ENCODE results near the gene AMD1. TPM values are rescaled to one million over a fixed set of nuclear protein-coding genes. Genes with fewer than 3 reads are reported as not detected.
A peak's percentile ranks its signal among the peaks of the same experiment; 100 is the strongest.

AMD1 gene
- total and polyA plus RNA-seq, 10 of the 15 experiments (the other 5 are each of a cell fraction or from before 2014, with no cell fraction given) = 58.2 to 116 (median 79.3) TPM

GRCh38 chr6:110873981-110874879 is at the start of gene AMD1 (continued):
- TF ChIP-seq SREBF1 (IDR thresholded peaks at IDR 0.05; ENCODE audit: low read length) (no peak), SRF (IDR thresholded peaks at IDR 0.05; ENCODE audit: low read depth in 2 of 2, low read length in 2 of 2) (0 out of 4 replicates have a peak, but pooled peaks of 1 of the 2 experiments have one; percentile 26), SPI1 (IDR thresholded peaks at IDR 0.05; ENCODE audit: borderline replicate concordance, insufficient read depth, low read depth, low read length) (no peak), NKRF (conservative IDR thresholded peaks at IDR 0.05) (no peak; the same call in 1 of the 2 replicates), SUPT20H (IDR thresholded peaks at IDR 0.05; ENCODE audit: borderline replicate concordance, control insufficient read depth, low read depth, low read length) (no peak), BRCA1 (IDR thresholded peaks at IDR 0.05; ENCODE audit: low read depth, low read length) (no peak), KLF5 (IDR thresholded peaks at IDR 0.05; ENCODE audit: partially characterized antibody) (no peak), SKIL (IDR thresholded peaks at IDR 0.05; ENCODE audit: low read depth, poor library complexity, severe bottlenecking) (no peak), HDAC6 (IDR thresholded peaks at IDR 0.05; ENCODE audit: unreplicated experiment) (peak; percentile 32), TCF7 (IDR thresholded peaks at IDR 0.05; ENCODE audit: borderline replicate concordance) (peak; percentile 55), NFIC (IDR thresholded peaks at IDR 0.05; ENCODE audit: low read depth, low read length) (peak; percentile 51; the same call in 1 of the 2 replicates), YY1 (IDR thresholded peaks at IDR 0.05; ENCODE audit: low read depth, low read length) (peak; percentile 100), POLR2A (IDR thresholded peaks at IDR 0.05; ENCODE audit: low read depth, low read length) (peak; percentile 98), TARDBP (IDR thresholded peaks at IDR 0.05; ENCODE audit: borderline replicate concordance) (0 out of 2 replicates have a peak, but pooled peaks have one; percentile 16), RAD21 (IDR thresholded peaks at IDR 0.05; ENCODE audit: insufficient read depth, low read depth, low read length) (no peak), RFX5 (IDR thresholded peaks at IDR 0.05; ENCODE audit: low read depth, low read length) (peak; percentile 92), RBBP5 (conservative IDR thresholded peaks at IDR 0.05) (no peak), POLR2AphosphoS2 (IDR thresholded peaks at IDR 0.05; ENCODE audit: low read depth, low read length) (peak; percentile 99), HDGF (IDR thresholded peaks at IDR 0.05) (peak; percentile 95)
- TF ChIP-seq, protein P1, sequence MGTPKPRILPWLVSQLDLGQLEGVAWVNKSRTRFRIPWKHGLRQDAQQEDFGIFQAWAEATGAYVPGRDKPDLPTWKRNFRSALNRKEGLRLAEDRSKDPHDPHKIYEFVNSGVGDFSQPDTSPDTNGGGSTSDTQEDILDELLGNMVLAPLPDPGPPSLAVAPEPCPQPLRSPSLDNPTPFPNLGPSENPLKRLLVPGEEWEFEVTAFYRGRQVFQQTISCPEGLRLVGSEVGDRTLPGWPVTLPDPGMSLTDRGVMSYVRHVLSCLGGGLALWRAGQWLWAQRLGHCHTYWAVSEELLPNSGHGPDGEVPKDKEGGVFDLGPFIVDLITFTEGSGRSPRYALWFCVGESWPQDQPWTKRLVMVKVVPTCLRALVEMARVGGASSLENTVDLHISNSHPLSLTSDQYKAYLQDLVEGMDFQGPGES (IDR thresholded peaks at IDR 0.05) = peak; percentile 81
- TF ChIP-seq, protein P2, sequence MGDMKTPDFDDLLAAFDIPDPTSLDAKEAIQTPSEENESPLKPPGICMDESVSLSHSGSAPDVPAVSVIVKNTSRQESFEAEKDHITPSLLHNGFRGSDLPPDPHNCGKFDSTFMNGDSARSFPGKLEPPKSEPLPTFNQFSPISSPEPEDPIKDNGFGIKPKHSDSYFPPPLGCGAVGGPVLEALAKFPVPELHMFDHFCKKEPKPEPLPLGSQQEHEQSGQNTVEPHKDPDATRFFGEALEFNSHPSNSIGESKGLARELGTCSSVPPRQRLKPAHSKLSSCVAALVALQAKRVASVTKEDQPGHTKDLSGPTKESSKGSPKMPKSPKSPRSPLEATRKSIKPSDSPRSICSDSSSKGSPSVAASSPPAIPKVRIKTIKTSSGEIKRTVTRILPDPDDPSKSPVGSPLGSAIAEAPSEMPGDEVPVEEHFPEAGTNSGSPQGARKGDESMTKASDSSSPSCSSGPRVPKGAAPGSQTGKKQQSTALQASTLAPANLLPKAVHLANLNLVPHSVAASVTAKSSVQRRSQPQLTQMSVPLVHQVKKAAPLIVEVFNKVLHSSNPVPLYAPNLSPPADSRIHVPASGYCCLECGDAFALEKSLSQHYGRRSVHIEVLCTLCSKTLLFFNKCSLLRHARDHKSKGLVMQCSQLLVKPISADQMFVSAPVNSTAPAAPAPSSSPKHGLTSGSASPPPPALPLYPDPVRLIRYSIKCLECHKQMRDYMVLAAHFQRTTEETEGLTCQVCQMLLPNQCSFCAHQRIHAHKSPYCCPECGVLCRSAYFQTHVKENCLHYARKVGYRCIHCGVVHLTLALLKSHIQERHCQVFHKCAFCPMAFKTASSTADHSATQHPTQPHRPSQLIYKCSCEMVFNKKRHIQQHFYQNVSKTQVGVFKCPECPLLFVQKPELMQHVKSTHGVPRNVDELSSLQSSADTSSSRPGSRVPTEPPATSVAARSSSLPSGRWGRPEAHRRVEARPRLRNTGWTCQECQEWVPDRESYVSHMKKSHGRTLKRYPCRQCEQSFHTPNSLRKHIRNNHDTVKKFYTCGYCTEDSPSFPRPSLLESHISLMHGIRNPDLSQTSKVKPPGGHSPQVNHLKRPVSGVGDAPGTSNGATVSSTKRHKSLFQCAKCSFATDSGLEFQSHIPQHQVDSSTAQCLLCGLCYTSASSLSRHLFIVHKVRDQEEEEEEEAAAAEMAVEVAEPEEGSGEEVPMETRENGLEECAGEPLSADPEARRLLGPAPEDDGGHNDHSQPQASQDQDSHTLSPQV (IDR thresholded peaks at IDR 0.05) = no peak

Data from GM12878 (cell line).